SH-SY5Y (cell line): ENCODE measurements around the gene ZBED6.

ENCODE experiments used
- GATA2 ChIP-seq: IDR thresholded peaks from 2 replicates; pipeline ENCODE4 v1.6.1; 2011; ENCODE audit warnings: mild to moderate bottlenecking, low read depth, low read length
- GATA3 ChIP-seq: IDR thresholded peaks from 2 replicates; pipeline ENCODE4 v1.6.1; 2011; ENCODE audit warnings: low read depth, mild to moderate bottlenecking, low read length, moderate library complexity

DNA sequence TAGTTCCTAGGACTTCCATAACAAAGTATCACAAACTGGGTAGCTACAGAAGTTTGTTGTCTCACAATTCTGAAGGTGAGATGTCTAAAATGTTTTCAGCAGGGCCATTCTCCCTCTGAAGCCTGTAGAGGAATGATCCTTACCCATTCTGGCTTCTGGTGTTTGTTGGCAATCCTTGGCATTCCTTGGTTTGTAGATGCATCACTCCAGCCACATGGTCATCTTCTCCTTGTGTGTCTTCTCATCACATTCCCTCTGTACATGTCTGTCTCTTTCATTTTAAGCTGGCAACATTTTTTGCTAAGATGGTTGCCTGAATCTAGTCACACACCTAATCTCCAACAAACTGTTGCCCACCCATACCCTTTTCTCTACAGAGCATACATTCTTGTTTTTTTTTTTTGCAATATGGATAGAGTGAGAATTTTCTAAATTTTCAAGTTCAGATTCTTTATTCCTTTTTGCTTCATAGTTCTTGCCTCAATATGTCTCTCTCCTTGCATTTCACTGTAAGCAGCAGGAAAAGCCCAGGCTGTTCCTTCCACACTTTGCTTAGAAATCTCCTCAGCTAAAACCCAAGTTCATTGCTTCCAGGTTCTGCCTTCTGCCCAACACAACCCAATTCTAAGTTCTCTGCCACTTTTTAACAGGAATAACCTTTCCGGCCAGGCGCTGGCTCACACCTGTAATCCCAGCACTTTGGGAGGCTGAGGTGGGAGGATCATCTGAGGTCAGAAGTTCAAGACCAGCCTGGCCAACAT is 18.3 kb downstream of the ZBED6 start:
- no peak for TF ChIP-seq GATA2
- no peak for TF ChIP-seq GATA3
